ENCODE measurements around the gene TTI1.

DNA sequence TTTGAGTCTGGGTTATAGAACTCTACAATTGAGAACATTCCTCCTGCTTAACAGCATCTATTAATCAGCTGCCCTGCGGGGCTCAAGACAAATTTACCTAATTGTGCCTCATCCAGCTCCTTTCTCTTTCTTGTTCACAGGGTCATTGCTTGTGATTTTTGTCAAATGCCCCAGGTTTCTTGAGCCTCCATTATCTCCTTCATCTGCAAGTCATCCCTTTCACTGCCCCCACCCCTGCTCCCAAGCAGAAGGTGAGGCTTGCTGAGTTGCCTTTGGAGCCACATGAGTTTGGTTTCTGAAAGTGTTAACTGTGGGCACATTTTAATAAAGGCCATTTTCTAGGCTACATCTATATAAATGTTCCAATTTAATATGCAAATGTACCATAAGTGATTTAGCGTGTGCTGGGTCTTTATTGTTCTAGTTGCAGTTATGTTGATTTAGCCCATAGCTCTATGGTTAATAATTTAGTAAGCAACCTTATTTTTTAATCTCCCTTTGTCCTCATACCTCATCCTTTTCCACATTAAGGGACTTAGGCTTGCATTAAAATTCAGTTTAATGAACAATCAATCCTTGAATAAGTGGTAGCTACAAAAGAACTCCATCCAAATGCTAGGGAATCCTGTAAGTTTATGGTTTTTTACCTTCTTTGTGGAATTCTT, 74.3 kb downstream of the TTI1 start:
- TF ChIP-seq TCF7L2 (IDR thresholded peaks at IDR 0.05; ENCODE audit: low read depth, low read length) (no peak), SIN3A (IDR thresholded peaks at IDR 0.05; ENCODE audit: borderline replicate concordance, insufficient read depth, low read depth, low read length) (no peak)

All from Panc1 (cell line).